Activated naive CD8-positive, alpha-beta T cell treated with anti-CD3 and anti-CD28 coated beads for 36 hours (primary cell): ENCODE data around the gene RABGGTA. TPM values are rescaled to one million over a fixed set of nuclear protein-coding genes. Genes with fewer than 3 reads are reported as not detected.
A peak's percentile ranks its signal among the peaks of the same experiment; 100 is the strongest.
"Not testable (repeated sequence)": the region's sequence is repeated elsewhere in the genome, so short reads cannot be mapped to it uniquely, and the experiment has no call there.

Experiments
- DNase-seq: peaks from one replicate; pipeline ENCODE4 v3.0.0; 2021
- H3K27ac Mint-ChIP-seq: one replicate; pipeline ENCODE4 v1.8.0; 2022; ENCODE audit warnings: mild to moderate bottlenecking, moderate library complexity, mixed read lengths
- H3K27me3 Mint-ChIP-seq: one replicate; pipeline ENCODE4 v1.8.0; 2022; ENCODE audit warnings: mild to moderate bottlenecking, mixed read lengths
- H3K36me3 Mint-ChIP-seq: one replicate; pipeline ENCODE4 v1.8.0; 2021; ENCODE audit warnings: mild to moderate bottlenecking, mixed read lengths
- H3K4me1 Mint-ChIP-seq: one replicate; pipeline ENCODE4 v1.8.0; 2021; ENCODE audit warnings: mixed read lengths
- H3K4me3 Mint-ChIP-seq: one replicate; pipeline ENCODE4 v1.8.0; 2022; ENCODE audit warnings: mild to moderate bottlenecking, moderate library complexity, mixed read lengths
- H3K9me3 Mint-ChIP-seq: one replicate; pipeline ENCODE4 v1.8.0; 2022; ENCODE audit warnings: mixed read lengths
- total RNA-seq, 2 experiments: library from RNA; stranded (reverse); gene quantifications; one replicate each; pipeline ENCODE4 v1.2.3, GENCODE V29; 2021

The RABGGTA gene
- total RNA-seq, 2 experiments from 2014 or later = 34.5 to 36.1 TPM

- H3K4me1 Mint-ChIP-seq = peaks cover 28% of the 10 kb centered on the region
- no peak overlapping the region for H3K27ac Mint-ChIP-seq
- no peaks in the 10 kb centered on the region for H3K9me3 Mint-ChIP-seq
- no peaks in the 10 kb centered on the region for H3K27me3 Mint-ChIP-seq
- no peak for DNase-seq
- H3K4me3 Mint-ChIP-seq = no peak overlapping the region
- peaks cover 4% of the 10 kb centered on the region for H3K36me3 Mint-ChIP-seq
Measured at GRCh38 chr14:24250354-24250753, 21.0 kb downstream of the RABGGTA start.

- peaks cover 2% of the 10 kb centered on the region for H3K36me3 Mint-ChIP-seq
- peak overlapping the region; percentile 14 for H3K27ac Mint-ChIP-seq
- H3K9me3 Mint-ChIP-seq = no peaks in the 10 kb centered on the region
- H3K4me1 Mint-ChIP-seq = peaks cover 28% of the 10 kb centered on the region
- DNase-seq = no peak
- H3K4me3 Mint-ChIP-seq = no peak overlapping the region
- H3K27me3 Mint-ChIP-seq = no peaks in the 10 kb centered on the region
Measured at GRCh38 chr14:24249230-24250021, 22.0 kb downstream of the RABGGTA start.

- Mint-ChIP-seq H3K27me3 (no peaks in the 10 kb centered on the region), H3K4me1 (peaks cover 40% of the 10 kb centered on the region), H3K9me3 (no peaks in the 10 kb centered on the region), H3K36me3 (peaks cover 2% of the 10 kb centered on the region), H3K27ac (peak overlapping the region; percentile 77), H3K4me3 (peak overlapping the region; percentile 30)
- no peak for DNase-seq
Measured at GRCh38 chr14:24247422-24247821, 24.0 kb downstream of the RABGGTA start.

GRCh38 chr14:24246765-24247212, 24.6 kb downstream of the RABGGTA start:
- peaks cover 2% of the 10 kb centered on the region for H3K36me3 Mint-ChIP-seq
- H3K4me1 Mint-ChIP-seq = peaks cover 40% of the 10 kb centered on the region
- H3K9me3 Mint-ChIP-seq = no peaks in the 10 kb centered on the region
- DNase-seq = peak; percentile 21
- peak overlapping the region; percentile 49 for H3K4me3 Mint-ChIP-seq
- H3K27me3 Mint-ChIP-seq = no peaks in the 10 kb centered on the region
- H3K27ac Mint-ChIP-seq = peak overlapping the region; percentile 84

- H3K27me3 Mint-ChIP-seq = not testable (repeated sequence)
Measured at GRCh38 chr14:24245350-24245749, 26.0 kb downstream of the RABGGTA start.

GRCh38 chr14:24243336-24243836, 28.0 kb downstream of the RABGGTA start:
- H3K9me3 Mint-ChIP-seq = no peaks in the 10 kb centered on the region
- peaks cover 49% of the 10 kb centered on the region for H3K4me1 Mint-ChIP-seq
- no peaks in the 10 kb centered on the region for H3K27me3 Mint-ChIP-seq
- peak overlapping the region; percentile 100 for H3K27ac Mint-ChIP-seq
- no peak for DNase-seq
- peak overlapping the region; percentile 90 for H3K4me3 Mint-ChIP-seq
- H3K36me3 Mint-ChIP-seq = peaks cover 12% of the 10 kb centered on the region

More at GRCh38 chr14:24245350-24245749, 26.0 kb downstream of the RABGGTA start:
- H3K27ac Mint-ChIP-seq, H3K36me3 Mint-ChIP-seq, H3K9me3 Mint-ChIP-seq, H3K4me3 Mint-ChIP-seq, DNase-seq: not testable (repeated sequence)
- peaks cover 44% of the 10 kb centered on the region for H3K4me1 Mint-ChIP-seq

GRCh38 chr14:24241829-24242443, 29.5 kb downstream of the RABGGTA start:
- DNase-seq = peak; percentile 96
- Mint-ChIP-seq H3K9me3 (no peaks in the 10 kb centered on the region), H3K27me3 (no peaks in the 10 kb centered on the region), H3K4me1 (peaks cover 49% of the 10 kb centered on the region), H3K36me3 (peaks cover 26% of the 10 kb centered on the region), H3K27ac (peak overlapping the region; percentile 100), H3K4me3 (peak overlapping the region; percentile 90)

DNA sequence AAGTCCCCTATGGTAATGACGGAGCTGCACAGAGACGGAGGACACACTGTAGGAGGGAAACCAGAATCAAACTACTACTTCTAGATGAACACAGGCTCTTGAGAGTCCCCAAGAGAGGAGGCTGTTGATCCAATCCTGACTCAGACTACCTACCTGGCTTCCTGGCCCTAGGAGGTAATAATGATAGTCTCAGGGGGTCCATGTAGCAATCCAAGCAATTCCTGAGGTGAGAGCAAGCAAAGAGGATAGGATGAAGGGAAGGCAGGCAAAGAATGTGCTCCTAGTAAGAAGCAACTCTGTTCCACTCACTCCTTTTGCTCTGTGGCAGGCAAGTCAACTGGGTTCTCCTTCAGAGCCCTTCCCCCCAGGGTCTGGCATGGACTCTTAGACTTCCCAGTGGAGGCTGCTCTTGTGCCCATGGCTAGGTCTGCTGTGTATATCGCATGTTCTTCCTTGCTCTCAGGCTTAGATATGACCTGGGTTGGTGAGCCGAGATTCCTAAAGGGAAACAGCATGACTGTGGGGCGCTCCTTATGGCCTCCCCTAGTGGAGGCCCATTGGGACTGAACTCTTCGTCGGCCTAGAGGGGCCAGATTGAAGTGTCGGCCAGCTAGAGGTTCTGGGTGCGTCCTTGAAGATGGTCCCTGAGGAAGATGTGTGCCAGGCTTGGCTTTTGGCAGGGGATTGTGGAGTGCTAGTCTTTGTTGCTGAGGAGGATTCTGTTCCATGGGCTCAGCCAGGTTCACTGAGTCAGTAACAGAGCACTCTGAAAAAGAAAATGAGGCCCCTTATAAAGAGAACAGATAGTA, 31.1 kb downstream of the RABGGTA start:
- peaks cover 37% of the 10 kb centered on the region for H3K36me3 Mint-ChIP-seq
- H3K4me3 Mint-ChIP-seq = peak overlapping the region; percentile 19
- DNase-seq = no peak
- H3K27me3 Mint-ChIP-seq = no peaks in the 10 kb centered on the region
- H3K4me1 Mint-ChIP-seq = peaks cover 52% of the 10 kb centered on the region
- H3K9me3 Mint-ChIP-seq = no peaks in the 10 kb centered on the region
- peak overlapping the region; percentile 30 for H3K27ac Mint-ChIP-seq

GRCh38 chr14:24238527-24239037, 32.8 kb downstream of the RABGGTA start:
- Mint-ChIP-seq H3K27ac (peak overlapping the region; percentile 76), H3K4me3 (no peak overlapping the region), H3K27me3 (no peaks in the 10 kb centered on the region), H3K9me3 (no peaks in the 10 kb centered on the region), H3K36me3 (peaks cover 41% of the 10 kb centered on the region), H3K4me1 (peaks cover 63% of the 10 kb centered on the region)
- DNase-seq = no peak

GRCh38 chr14:24238123-24238522, 33.3 kb downstream of the RABGGTA start:
- no peaks in the 10 kb centered on the region for H3K27me3 Mint-ChIP-seq
- H3K9me3 Mint-ChIP-seq = no peaks in the 10 kb centered on the region
- H3K27ac Mint-ChIP-seq = peak overlapping the region; percentile 76
- H3K36me3 Mint-ChIP-seq = peaks cover 41% of the 10 kb centered on the region
- no peak overlapping the region for H3K4me3 Mint-ChIP-seq
- no peak for DNase-seq
- H3K4me1 Mint-ChIP-seq = peaks cover 63% of the 10 kb centered on the region

GRCh38 chr14:24237463-24237955, 33.9 kb downstream of the RABGGTA start:
- peak overlapping the region; percentile 76 for H3K27ac Mint-ChIP-seq
- no peaks in the 10 kb centered on the region for H3K9me3 Mint-ChIP-seq
- no peak overlapping the region for H3K4me3 Mint-ChIP-seq
- peaks cover 58% of the 10 kb centered on the region for H3K4me1 Mint-ChIP-seq
- DNase-seq = no peak
- peaks cover 41% of the 10 kb centered on the region for H3K36me3 Mint-ChIP-seq
- H3K27me3 Mint-ChIP-seq = no peaks in the 10 kb centered on the region

DNA sequence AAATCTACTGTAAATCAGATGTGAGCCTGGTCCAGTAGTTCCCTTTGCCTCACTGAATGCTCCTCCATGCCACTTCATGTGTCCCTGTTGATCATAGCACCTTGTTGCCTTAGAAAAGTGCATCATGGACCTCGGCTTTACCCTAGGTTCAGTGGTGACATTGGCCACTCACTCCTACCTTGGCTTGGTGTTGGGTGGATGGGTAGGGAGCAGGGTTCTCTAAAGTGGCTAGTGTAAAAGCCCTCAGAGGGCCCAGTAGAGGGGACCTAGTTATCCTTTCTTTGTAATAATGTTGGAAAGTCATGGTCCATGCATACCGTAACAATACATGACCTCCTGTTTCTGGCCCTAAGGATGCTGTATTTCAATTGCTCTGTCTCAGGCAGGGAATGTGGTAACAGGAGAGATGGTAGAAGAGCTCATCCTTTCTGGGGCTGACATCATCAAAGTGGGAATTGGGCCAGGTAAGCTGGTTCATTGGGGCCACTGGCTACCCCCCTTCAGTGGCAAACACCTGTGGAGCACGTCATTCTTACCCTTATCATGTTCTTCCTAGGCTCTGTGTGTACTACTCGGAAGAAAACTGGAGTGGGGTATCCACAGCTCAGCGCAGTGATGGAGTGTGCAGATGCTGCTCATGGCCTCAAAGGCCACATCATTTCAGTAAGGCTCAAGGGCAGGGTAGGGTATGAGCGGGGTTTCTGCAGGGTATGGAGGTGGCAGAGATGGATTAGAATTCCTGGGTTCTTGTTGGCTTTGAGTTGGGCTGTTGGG, 34.5 kb downstream of the RABGGTA start:
- H3K4me3 Mint-ChIP-seq = no peak overlapping the region
- H3K27ac Mint-ChIP-seq = no peak overlapping the region
- DNase-seq = no peak
- peaks cover 58% of the 10 kb centered on the region for H3K4me1 Mint-ChIP-seq
- H3K9me3 Mint-ChIP-seq = no peaks in the 10 kb centered on the region
- peaks cover 41% of the 10 kb centered on the region for H3K36me3 Mint-ChIP-seq
- no peaks in the 10 kb centered on the region for H3K27me3 Mint-ChIP-seq

- H3K4me1 Mint-ChIP-seq = peaks cover 59% of the 10 kb centered on the region
- DNase-seq = no peak
- H3K4me3 Mint-ChIP-seq = no peak overlapping the region
- H3K27ac Mint-ChIP-seq = peak overlapping the region; percentile 50
- no peaks in the 10 kb centered on the region for H3K27me3 Mint-ChIP-seq
- H3K9me3 Mint-ChIP-seq = no peaks in the 10 kb centered on the region
- peaks cover 39% of the 10 kb centered on the region for H3K36me3 Mint-ChIP-seq
Measured at GRCh38 chr14:24235804-24236688, 35.4 kb downstream of the RABGGTA start.
